HG03280 (cell line): ENCODE measurements around the gene UTS2R.

ENCODE experiments used
- ATAC-seq: cut with Tn5 transposase; IDR thresholded peaks from one replicate; pipeline ENCODE4 v1.9.1; 2021; ENCODE audit warnings: mild to moderate bottlenecking, moderate library complexity; ENCODE audit not compliant: unreplicated experiment

The UTS2R gene

DNA sequence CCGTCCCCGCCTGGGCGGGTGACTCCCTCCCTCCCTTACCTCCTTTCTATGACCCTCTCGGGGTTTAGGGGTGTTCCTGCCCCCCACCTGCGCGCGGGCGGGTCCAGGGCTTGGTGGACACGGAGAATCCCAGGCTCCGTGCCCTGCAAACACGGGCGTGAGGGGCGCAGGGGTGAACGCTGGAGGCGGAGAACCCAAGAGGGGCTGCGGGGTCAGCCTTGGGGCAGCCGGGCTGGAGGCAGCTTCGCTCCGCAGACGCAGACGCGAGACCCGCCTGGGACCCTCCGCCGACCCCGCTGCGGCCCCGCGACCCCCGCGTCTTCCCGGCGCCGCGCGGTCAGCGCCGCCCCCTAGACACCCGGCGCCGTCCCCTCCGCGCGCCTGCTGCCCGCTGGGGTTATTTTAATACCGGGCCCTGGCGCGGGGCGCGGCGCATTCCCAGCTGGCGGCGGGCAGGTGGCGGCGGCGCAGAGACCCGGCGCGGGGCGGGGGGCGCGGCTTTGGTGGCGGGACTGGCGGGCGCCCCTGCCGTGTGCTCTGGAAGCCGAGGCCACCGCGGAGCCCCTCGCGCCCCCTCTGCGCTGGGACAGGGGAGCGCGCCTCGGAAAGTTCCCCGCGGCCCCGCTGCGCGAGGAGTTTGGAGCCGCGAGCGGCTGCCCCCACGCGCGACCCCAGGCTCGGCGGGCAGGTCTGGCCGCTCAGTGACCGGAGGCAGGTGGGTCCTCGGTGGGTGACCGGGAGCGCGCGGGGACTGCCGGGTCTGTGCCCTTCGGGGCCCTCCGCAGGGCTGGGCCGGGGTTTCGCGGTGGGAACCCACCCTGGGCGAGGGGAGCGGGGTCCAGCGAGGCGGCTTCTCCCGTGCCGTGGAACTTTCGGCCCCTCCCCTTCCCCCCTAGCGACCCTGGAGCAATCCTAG lies at the start of gene UTS2R:
Gene UTS2R (plus strand): TSS at position 433 of the 916 bp plus-strand sequence. CDS start 2,560 bp downstream, outside the sequence.
- no peak for ATAC-seq

- ATAC-seq = no peak
These were observed 49.6 kb upstream of the UTS2R start for GRCh38 chr17:82321947-82322466.

DNA sequence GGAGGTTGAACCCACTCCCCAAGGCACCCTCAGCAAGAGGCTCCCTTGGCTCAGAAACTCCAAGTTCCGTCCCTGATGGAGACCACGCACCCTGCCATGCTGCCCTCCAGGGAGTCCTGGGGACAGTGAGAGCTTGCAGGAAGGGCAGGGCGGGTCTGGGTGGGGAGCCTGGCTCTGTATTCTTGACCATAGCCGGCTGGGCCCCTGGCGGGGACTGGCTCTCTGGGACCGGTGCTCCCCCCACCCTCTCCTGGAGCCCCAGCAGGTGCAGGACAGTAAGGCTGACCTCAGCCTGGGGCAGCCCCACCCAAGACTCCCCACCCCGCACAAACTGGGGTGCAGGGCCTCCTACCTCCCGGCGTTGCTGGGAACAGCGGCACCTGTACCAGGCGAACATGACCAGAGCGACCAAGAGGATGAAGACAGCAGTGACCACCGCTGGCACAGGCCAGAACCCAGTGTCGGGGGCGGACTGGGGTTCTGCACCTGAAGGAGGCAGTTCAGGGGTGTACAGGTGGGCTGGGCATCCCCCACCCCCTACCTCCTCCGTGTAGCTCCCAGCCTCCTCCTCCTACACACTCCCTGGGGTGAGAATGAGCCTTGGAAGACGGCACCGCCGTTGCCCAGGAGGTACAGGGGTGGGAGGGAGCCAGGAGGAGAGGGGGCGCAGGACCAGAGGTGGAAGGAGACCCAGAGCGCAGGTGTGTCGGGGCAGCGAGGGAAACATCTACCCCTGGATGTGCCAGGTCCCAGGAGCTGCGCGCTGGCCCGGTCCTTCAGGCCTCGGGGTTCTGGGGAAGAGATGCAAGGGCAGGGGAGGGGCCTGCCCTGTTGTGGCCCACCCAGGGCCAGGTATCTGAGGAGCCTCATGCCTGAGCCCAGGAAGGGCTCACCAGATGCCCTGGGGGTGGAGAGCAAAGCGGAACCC lies 48.8 kb upstream of the UTS2R start:
- ATAC-seq = no peak

GRCh38 chr17:82323514-82324234 lies 47.9 kb upstream of the UTS2R start:
- no peak for ATAC-seq

GRCh38 chr17:82324566-82325285 lies 46.8 kb upstream of the UTS2R start:
- ATAC-seq = no peak

DNA sequence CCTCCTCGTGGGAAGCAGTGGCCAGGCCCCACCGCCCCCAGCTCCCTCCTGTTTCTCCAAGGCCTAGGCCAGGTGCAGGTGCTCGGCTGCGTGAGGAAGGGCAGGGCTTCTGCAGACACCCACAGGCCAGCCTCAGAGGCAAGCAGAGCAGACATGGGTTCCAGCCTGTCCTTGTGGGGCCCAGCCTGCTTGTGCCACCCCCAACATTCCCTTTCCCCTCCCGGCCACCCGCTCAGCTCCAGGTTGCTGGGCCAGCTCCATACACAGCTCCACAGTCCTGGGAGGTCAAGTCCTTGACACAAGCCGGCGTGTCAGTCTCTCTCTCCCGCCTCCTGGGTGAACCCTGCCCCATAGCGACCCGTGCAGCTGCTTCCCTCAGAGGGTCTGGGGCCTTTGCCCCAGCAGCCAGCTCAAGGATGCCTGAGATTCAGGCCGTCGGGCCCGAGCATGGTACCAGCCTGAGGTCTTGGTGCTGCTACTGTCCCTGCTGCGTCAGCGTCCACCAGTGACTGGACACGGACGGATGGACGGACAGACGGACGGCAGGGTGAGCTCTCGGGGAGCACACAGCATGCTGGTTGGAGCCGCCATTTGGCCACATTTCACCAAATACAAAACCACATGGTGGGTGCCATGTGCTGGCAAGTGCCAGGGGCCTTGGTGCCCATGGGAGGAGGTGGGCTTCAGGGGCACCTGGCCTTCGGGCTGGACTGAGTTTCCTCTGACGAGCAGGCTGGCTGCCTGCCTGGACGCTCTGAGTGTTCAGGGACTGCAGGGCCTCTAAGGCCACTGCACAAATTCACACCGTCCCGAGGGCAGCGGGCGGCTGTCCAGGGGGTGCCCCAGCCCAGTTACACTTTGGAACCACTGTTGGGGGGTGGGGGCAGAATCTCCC lies 46.0 kb upstream of the UTS2R start:
- ATAC-seq = no peak

GRCh38 chr17:82327289-82327688 lies 44.3 kb upstream of the UTS2R start:
- no peak for ATAC-seq

GRCh38 chr17:82327757-82328140 lies 43.8 kb upstream of the UTS2R start:
- no peak for ATAC-seq

DNA sequence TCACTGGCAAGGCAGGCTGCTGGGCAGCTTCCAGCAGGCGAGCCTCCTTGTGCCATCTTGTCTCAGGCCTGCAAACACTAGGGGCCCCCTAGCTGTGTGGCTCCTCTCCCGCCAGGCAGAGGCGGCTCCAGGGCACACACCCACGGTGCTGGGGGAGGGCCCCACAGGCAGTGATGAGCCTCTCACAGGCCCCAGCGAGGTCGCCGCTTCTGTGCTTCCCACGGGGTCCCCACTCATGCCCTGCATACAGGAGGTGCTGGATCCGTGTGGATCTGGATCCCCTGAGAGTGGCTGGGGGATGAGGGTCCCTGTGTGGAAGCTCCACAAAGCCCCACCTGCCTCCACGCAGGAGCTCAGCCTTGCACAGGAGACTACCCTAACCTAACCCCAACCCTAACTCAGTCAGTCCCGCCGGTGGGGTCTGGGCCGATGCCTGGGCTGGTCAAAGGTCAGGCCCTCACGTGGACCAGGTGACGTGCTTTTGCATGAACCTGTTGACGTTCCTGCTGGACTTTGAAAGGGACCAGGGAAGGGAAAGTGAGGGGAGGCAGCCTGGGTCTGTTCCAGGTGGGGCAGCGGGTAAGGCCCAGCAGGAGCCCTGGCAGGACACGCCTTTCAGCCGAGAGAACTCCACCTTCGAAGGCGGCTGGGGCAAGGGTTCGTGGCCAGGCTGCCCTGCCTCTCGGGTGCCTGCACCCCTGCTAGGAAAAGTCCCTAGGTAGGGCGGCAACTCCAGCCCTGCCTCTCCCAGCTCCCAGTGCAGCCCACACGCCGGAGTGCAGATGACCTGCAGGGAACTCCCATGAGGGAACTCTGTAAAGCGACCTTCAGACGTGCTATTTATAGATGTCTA lies 43.2 kb upstream of the UTS2R start:
- no peak for ATAC-seq

DNA sequence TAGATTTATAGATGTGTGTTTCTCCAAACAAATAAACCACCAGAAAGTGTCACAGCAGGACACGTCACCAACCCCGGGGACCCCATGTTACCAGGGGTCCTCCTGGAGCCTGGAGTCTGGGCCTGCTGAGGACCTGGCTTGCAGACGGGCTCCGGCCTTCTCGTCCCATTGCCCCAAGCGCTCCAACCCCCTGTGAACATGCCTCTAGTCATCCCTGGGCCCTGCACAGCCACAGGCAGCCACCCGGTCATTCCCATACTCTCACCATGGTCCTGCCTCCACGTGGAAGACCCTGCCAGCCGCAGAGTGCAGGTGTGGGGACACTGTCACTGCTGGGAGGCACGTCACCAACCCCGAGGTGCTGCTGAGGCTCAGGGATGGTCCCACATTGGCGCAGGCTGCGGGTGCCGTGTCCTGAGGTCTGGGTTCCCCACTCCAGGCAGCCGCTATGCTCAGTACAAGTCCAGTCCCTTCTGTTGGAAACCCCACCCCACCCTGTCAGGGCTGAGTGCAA lies 42.5 kb upstream of the UTS2R start:
- ATAC-seq = no peak

GRCh38 chr17:82329683-82330321 lies 41.8 kb upstream of the UTS2R start:
- ATAC-seq = no peak

DNA sequence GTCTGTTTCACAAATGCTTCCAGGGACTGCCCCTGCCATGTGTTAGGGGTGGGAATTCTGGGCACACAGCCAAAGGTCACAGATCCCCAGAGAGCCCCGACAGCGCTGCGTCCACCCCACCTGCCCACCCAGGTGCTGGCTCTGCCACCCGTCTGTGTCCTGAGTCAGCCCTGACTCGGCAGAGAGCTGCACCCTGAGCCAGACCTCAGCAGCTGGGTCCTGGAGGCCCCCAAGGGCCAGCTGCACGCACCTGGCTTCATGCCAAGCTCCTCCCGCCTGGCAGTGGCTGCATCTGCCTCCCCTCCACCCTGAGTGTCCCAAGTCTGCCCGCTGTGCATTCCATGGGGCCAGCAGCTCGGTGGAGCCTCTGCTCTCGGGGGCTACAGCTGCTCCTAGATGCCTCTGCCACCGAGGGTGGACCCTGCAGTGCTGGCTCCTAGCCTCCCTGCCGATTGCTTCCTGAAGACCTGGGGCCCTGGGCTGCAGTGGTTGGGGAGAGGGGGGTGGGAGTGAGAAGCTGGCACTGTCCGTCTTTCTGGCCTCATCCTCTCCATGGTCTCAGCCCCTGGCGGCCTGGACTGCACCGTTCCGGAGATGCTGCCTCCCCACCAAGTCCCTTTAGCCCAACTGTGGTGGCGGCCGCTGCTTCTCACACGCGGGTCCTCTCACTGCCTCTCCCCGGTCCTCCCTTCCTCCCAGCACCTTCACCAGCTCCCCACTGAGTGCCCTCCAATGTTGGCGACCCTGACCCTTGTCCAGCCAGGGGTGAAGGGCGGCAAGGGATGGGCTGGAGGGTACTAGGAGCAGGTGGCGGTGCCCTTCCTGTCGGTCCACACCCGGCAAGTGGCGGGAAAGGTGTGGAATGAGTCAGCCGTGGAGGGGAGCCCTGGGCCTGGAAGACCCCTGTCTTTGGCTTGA lies 41.0 kb upstream of the UTS2R start:
- no peak for ATAC-seq

GRCh38 chr17:82331345-82331939 lies 40.1 kb upstream of the UTS2R start:
- no peak for ATAC-seq

DNA sequence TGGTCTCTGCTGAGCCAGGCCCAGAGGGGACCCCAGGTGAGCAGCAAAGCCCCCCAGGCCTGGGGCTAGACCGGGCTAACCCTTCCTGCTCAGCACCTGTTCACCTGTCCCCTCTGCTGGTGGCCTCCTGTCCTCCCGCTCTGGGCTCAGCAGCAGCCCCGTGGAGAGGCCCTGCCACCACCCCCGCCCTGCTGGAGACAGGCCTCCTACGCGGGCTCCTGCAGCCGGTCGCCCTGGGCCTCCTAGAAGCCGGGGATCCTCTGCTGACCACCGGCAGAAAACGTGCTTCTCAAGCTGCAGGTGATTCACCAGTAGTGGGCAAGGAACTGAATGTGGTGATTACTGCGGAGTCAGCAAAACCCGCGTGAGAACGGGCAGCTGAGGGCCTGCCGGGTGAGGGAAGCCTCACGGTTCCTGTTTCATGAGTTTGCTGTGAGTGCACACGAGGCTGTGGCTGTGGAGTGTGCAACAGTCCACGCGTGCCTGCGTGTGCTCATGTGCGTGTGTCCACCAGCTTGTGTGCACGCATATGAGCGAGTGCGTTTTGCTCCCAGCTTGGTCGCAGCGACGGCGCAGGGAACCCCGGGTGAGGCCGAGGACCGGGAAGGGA lies 38.8 kb upstream of the UTS2R start:
- ATAC-seq = no peak

- ATAC-seq = no peak
These were observed 38.0 kb upstream of the UTS2R start, which contains the start of gene SECTM1 for GRCh38 chr17:82333279-82334171. TSS of gene SECTM1 (minus strand) at chr17:82333766. CDS start at chr17:82327240, 6,526 bp downstream.
